ENCODE measurements around the gene NPLOC4. TPM values are rescaled to one million over a fixed set of nuclear protein-coding genes. Genes with fewer than 3 reads are reported as not detected.

Gene NPLOC4
- total and polyA plus RNA-seq, 2 of the 13 experiments (the other 11 are each of a cell fraction or from before 2014, with no cell fraction given): 57.0 to 97.0 TPM

DNA sequence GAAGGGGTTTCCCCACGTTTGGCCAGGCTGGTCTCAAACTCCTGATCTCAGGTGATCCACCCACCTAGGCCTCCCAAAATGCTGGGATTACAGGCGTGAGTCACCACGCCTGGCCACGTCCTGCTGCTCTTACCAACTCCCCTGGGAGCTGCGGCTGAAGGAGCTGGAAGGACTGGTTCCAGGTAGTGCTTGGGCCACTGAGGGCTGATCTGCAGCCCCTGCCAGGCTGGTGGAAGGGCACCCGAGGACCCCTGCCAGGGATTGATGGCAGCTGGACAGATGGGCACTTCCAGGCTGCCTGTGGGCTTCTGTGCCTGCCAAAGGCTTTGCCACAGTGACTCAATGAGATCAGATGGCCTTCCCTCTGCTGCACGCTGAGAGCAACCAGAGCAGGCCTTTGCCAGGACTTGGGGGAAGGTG, 27.1 kb upstream of the NPLOC4 start (continued):
- TF ChIP-seq, protein P1, sequence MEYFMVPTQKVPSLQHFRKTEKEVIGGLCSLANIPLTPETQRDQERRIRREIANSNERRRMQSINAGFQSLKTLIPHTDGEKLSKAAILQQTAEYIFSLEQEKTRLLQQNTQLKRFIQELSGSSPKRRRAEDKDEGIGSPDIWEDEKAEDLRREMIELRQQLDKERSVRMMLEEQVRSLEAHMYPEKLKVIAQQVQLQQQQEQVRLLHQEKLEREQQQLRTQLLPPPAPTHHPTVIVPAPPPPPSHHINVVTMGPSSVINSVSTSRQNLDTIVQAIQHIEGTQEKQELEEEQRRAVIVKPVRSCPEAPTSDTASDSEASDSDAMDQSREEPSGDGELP (IDR thresholded peaks at IDR 0.05; ENCODE audit: borderline replicate concordance, low read depth): no peak
- TF ChIP-seq, protein P2, sequence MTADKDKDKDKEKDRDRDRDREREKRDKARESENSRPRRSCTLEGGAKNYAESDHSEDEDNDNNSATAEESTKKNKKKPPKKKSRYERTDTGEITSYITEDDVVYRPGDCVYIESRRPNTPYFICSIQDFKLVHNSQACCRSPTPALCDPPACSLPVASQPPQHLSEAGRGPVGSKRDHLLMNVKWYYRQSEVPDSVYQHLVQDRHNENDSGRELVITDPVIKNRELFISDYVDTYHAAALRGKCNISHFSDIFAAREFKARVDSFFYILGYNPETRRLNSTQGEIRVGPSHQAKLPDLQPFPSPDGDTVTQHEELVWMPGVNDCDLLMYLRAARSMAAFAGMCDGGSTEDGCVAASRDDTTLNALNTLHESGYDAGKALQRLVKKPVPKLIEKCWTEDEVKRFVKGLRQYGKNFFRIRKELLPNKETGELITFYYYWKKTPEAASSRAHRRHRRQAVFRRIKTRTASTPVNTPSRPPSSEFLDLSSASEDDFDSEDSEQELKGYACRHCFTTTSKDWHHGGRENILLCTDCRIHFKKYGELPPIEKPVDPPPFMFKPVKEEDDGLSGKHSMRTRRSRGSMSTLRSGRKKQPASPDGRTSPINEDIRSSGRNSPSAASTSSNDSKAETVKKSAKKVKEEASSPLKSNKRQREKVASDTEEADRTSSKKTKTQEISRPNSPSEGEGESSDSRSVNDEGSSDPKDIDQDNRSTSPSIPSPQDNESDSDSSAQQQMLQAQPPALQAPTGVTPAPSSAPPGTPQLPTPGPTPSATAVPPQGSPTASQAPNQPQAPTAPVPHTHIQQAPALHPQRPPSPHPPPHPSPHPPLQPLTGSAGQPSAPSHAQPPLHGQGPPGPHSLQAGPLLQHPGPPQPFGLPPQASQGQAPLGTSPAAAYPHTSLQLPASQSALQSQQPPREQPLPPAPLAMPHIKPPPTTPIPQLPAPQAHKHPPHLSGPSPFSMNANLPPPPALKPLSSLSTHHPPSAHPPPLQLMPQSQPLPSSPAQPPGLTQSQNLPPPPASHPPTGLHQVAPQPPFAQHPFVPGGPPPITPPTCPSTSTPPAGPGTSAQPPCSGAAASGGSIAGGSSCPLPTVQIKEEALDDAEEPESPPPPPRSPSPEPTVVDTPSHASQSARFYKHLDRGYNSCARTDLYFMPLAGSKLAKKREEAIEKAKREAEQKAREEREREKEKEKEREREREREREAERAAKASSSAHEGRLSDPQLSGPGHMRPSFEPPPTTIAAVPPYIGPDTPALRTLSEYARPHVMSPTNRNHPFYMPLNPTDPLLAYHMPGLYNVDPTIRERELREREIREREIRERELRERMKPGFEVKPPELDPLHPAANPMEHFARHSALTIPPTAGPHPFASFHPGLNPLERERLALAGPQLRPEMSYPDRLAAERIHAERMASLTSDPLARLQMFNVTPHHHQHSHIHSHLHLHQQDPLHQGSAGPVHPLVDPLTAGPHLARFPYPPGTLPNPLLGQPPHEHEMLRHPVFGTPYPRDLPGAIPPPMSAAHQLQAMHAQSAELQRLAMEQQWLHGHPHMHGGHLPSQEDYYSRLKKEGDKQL (CRISPR knock-in tag; IDR thresholded peaks at IDR 0.05; ENCODE audit: low read depth): no peak
- no peak for TF ChIP-seq ZNF382 (CRISPR knock-in tag; IDR thresholded peaks at IDR 0.05; ENCODE audit: borderline replicate concordance)
- no peak for TF ChIP-seq SNAI1 (CRISPR knock-in tag; IDR thresholded peaks at IDR 0.05; ENCODE audit: borderline replicate concordance)
- TF ChIP-seq ZFY (CRISPR knock-in tag; IDR thresholded peaks at IDR 0.05): peak; percentile 32; the same call in 1 of the 2 replicates
- TF ChIP-seq JUN (CRISPR knock-in tag; IDR thresholded peaks at IDR 0.05): no peak
- no peak for TF ChIP-seq ZNF589 (CRISPR knock-in tag; conservative IDR thresholded peaks at IDR 0.05)
- no peak for TF ChIP-seq ZNF557 (CRISPR knock-in tag; IDR thresholded peaks at IDR 0.05)
- peak; percentile 93 for TF ChIP-seq AGO2 (optimal IDR thresholded peaks at IDR 0.05; ENCODE audit: low read depth, low read length)
- TF ChIP-seq ZNF501 (CRISPR knock-in tag; IDR thresholded peaks at IDR 0.05): no peak
- TF ChIP-seq CEBPB (IDR thresholded peaks at IDR 0.05; ENCODE audit: borderline replicate concordance, low read depth, low read length): no peak
- TF ChIP-seq, protein P3, sequence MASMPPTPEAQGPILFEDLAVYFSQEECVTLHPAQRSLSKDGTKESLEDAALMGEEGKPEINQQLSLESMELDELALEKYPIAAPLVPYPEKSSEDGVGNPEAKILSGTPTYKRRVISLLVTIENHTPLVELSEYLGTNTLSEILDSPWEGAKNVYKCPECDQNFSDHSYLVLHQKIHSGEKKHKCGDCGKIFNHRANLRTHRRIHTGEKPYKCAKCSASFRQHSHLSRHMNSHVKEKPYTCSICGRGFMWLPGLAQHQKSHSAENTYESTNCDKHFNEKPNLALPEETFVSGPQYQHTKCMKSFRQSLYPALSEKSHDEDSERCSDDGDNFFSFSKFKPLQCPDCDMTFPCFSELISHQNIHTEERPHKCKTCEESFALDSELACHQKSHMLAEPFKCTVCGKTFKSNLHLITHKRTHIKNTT (CRISPR knock-in tag; IDR thresholded peaks at IDR 0.05): no peak
- 0 out of 2 replicates have a peak, but pooled peaks have one; percentile 45 for TF ChIP-seq ZNF333 (CRISPR knock-in tag; IDR thresholded peaks at IDR 0.05; ENCODE audit: borderline replicate concordance)
- peak; percentile 27; the same call in 1 of the 2 replicates for TF ChIP-seq AKAP8 (CRISPR knock-in tag; IDR thresholded peaks at IDR 0.05)
- no peak for TF ChIP-seq ZNF205 (CRISPR knock-in tag; IDR thresholded peaks at IDR 0.05)

Data from HepG2 (cell line).